HepG2 (cell line): ENCODE results near the gene UST.

Experiments
- EZH2 ChIP-seq: conservative IDR thresholded peaks from 2 replicates; pipeline ENCODE4 v1.6.1; 2012; ENCODE audit warnings: mild to moderate bottlenecking, low read depth, low read length, moderate library complexity
- KLF15 ChIP-seq: sonication (generic); formaldehyde crosslinking; IDR thresholded peaks from 2 replicates; pipeline ENCODE4 v1.8.1; 2023; ENCODE audit warnings: borderline replicate concordance, mild to moderate bottlenecking, inconsistent platforms, missing genetic modification reagents, mixed read lengths
- NFE2L1 ChIP-seq: sonication (generic); formaldehyde crosslinking; IDR thresholded peaks from 2 replicates; pipeline ENCODE4 v1.4.0; 2020; ENCODE audit warnings: missing genetic modification reagents, mild to moderate bottlenecking, borderline replicate concordance
- TAF15 ChIP-seq: fragments of 200-400 bp; formaldehyde crosslinking; IDR thresholded peaks from one replicate; pipeline ENCODE4 v1.6.1; 2018; ENCODE audit warnings: mild to moderate bottlenecking, low read depth, low read length; ENCODE audit not compliant: poor library complexity, severe bottlenecking
- ZFP41 ChIP-seq: sonication (generic); formaldehyde crosslinking; IDR thresholded peaks from 2 replicates; pipeline ENCODE4 v1.4.0; 2020; ENCODE audit warnings: mild to moderate bottlenecking, missing genetic modification reagents, borderline replicate concordance
- ZZZ3 ChIP-seq: sonication (generic); formaldehyde crosslinking; IDR thresholded peaks from 2 replicates; pipeline ENCODE4 v1.4.0; 2020; ENCODE audit warnings: missing genetic modification reagents, mild to moderate bottlenecking, borderline replicate concordance
- TF ChIP-seq, protein P1 (sequence below): sonication (generic); formaldehyde crosslinking; IDR thresholded peaks from 2 replicates; pipeline ENCODE4 v1.5.0; 2020; ENCODE audit warnings: mild to moderate bottlenecking, missing genetic modification reagents, moderate library complexity
- TF ChIP-seq, protein P2 (sequence below): sonication (generic); formaldehyde crosslinking; conservative IDR thresholded peaks from 2 replicates; pipeline ENCODE4 v1.4.0; 2020; ENCODE audit warnings: missing genetic modification reagents
- TF ChIP-seq, protein P3 (sequence below), 2 experiments: sonication (generic) in 1 of 2; formaldehyde crosslinking in 1 of 2; IDR thresholded peaks; 2 replicates each; pipeline versions ENCODE4 v1.4.0 to v1.6.1; 2016 to 2020; ENCODE audit warnings: borderline replicate concordance in 1 of 2, low read depth in 1 of 2, mild to moderate bottlenecking in 1 of 2, missing genetic modification reagents in 1 of 2

DNA sequence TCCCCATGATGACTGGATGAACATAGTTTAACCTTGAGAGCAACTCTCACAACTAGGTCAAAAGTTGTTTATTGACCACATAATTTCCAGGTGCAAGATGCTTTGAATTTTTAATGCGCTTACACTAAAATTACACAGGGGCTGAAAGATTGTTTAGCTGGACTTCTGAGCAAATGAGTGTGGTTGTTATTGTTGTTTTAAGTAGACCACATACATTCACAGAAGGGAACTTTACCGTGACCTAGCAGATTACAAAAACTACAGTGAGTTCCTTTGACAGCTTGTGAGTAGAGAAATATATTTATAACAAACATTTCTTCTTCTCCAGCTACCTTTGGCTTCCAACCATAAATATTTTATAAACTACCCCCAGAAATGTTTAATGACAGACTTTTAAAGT, 178.9 kb downstream of the UST start:
- no peak for TF ChIP-seq NFE2L1
- no peak for TF ChIP-seq KLF15 (CRISPR knock-in tag)
- TF ChIP-seq ZFP41 (CRISPR knock-in tag): no peak
- TF ChIP-seq EZH2: no peak
- TF ChIP-seq, protein P1, sequence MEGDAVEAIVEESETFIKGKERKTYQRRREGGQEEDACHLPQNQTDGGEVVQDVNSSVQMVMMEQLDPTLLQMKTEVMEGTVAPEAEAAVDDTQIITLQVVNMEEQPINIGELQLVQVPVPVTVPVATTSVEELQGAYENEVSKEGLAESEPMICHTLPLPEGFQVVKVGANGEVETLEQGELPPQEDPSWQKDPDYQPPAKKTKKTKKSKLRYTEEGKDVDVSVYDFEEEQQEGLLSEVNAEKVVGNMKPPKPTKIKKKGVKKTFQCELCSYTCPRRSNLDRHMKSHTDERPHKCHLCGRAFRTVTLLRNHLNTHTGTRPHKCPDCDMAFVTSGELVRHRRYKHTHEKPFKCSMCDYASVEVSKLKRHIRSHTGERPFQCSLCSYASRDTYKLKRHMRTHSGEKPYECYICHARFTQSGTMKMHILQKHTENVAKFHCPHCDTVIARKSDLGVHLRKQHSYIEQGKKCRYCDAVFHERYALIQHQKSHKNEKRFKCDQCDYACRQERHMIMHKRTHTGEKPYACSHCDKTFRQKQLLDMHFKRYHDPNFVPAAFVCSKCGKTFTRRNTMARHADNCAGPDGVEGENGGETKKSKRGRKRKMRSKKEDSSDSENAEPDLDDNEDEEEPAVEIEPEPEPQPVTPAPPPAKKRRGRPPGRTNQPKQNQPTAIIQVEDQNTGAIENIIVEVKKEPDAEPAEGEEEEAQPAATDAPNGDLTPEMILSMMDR (CRISPR knock-in tag): no peak
- TF ChIP-seq, protein P2, sequence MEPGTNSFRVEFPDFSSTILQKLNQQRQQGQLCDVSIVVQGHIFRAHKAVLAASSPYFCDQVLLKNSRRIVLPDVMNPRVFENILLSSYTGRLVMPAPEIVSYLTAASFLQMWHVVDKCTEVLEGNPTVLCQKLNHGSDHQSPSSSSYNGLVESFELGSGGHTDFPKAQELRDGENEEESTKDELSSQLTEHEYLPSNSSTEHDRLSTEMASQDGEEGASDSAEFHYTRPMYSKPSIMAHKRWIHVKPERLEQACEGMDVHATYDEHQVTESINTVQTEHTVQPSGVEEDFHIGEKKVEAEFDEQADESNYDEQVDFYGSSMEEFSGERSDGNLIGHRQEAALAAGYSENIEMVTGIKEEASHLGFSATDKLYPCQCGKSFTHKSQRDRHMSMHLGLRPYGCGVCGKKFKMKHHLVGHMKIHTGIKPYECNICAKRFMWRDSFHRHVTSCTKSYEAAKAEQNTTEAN: no peak
- TF ChIP-seq, protein P3, sequence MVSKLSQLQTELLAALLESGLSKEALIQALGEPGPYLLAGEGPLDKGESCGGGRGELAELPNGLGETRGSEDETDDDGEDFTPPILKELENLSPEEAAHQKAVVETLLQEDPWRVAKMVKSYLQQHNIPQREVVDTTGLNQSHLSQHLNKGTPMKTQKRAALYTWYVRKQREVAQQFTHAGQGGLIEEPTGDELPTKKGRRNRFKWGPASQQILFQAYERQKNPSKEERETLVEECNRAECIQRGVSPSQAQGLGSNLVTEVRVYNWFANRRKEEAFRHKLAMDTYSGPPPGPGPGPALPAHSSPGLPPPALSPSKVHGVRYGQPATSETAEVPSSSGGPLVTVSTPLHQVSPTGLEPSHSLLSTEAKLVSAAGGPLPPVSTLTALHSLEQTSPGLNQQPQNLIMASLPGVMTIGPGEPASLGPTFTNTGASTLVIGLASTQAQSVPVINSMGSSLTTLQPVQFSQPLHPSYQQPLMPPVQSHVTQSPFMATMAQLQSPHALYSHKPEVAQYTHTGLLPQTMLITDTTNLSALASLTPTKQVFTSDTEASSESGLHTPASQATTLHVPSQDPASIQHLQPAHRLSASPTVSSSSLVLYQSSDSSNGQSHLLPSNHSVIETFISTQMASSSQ (IDR thresholded peaks at IDR 0.05; ENCODE audit: low read depth): no peak
- TF ChIP-seq, protein P3 (CRISPR knock-in tag; IDR thresholded peaks at IDR 0.05; ENCODE audit: borderline replicate concordance): no peak
- TF ChIP-seq ZZZ3 (CRISPR knock-in tag): no peak
- no peak for TF ChIP-seq TAF15
